Ascending aorta (tissue), 2 donors: ENCODE data around the gene SPAG5. TPM values are rescaled to one million over a fixed set of nuclear protein-coding genes. Genes with fewer than 3 reads are reported as not detected.
A peak's percentile ranks its signal among the peaks of the same experiment; 100 is the strongest.

Experiments used
- DNase-seq, 2 donors: peaks; one replicate each; pipeline ENCODE4 v3.0.0-alpha.2; 2019; ENCODE audit warnings: low spot score in 2 of 2
- H3K27ac ChIP-seq, 2 donors: fragments of 200-600 bp; sonication (generic); one replicate each; pipeline ENCODE4 v1.5.1; 2016 to 2017; ENCODE audit warnings: mild to moderate bottlenecking in 1 of 2
- H3K27me3 ChIP-seq: fragments of 200-600 bp; sonication (generic); one replicate; pipeline ENCODE4 v1.5.1; 2017
- H3K36me3 ChIP-seq, 2 donors: fragments of 200-600 bp; sonication (generic); one replicate each; pipeline ENCODE4 v1.5.1; 2016
- H3K4me1 ChIP-seq, 2 donors: fragments of 200-600 bp; sonication (generic); one replicate each; pipeline ENCODE4 v1.5.1; 2016 to 2017; ENCODE audit warnings: mild to moderate bottlenecking in 1 of 2
- H3K4me3 ChIP-seq, 2 donors: fragments of 200-600 bp; sonication (generic); one replicate each; pipeline ENCODE4 v1.5.1; 2016 to 2017; ENCODE audit warnings: mild to moderate bottlenecking in 1 of 2
- H3K9me3 ChIP-seq, 2 donors: fragments of 200-600 bp; sonication (generic); one replicate each; pipeline ENCODE4 v1.5.1; 2016
- intact Hi-C: fragments of 100-400 bp; cut with DNase I; formaldehyde crosslinking; loops from one replicate; pipeline ENCODE4 v1.15.1; 2023
- total RNA-seq: library from RNA; depleted of rRNA; stranded (reverse); fragments of >200 nt; gene quantifications from one replicate; pipeline ENCODE4 v1.1.0, GENCODE V29; 2016
- TF ChIP-seq, protein P1 (sequence below), 3 experiments: fragments of 200-600 bp in 2 of 3; fragments of 450-650 bp in 1 of 3; sonication (generic) in 2 of 3; IDR thresholded peaks; one replicate each; pipeline ENCODE4 v1.5.1; 2016 to 2019; ENCODE audit warnings: antibody characterized with exemption in 3 of 3, mild to moderate bottlenecking in 1 of 3, moderate library complexity in 1 of 3

The SPAG5 gene
- total RNA-seq, 1 donor from 2014 or later, result 1.6 TPM

DNA sequence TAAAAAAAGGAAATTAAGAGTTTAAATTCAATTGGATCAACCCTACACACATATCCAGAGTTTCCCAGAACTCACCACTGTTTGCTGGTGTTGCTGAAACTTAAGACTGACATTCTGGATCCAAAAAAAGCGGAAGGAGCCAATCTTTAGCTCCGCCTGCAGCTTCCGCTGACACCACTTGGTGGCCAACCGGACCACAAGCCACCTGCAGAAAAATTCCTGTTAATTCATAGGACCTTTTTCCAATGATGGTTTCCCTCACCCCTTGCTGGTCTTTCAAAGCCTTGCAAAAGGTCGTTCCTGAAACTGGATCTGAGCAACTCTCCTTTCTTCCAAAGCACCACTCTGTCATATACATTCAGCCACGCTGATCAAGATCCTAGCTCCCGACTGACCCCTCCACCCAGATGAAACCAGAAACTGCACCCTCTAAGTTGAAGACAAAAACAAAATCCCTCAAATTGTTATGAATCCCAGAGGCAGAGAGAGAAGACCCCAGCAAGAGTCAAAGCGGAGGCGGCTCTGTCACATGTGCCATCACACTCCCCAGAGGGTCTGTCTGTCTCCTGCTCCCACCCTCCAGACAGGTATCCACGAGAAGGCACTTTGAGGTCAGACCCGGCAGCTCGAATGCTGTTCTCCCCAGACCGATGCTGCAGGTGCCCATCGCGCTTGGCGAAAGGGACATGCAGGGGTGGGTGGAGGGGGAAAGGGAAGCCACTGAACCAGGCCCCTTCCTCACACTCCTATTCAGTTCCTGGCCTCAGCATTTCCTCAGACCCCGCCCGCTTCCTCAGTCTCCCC, 45.4 kb upstream of the SPAG5 start:
- peak in 1 of 2 donors; percentile 80 for DNase-seq
- H3K9me3 ChIP-seq, result no peaks in the 10 kb centered on the region
- H3K27ac ChIP-seq, result peak overlapping the region; percentile 93 to 94
- H3K4me3 ChIP-seq, result peak overlapping the region; percentile 91 to 95
- no peaks in the 10 kb centered on the region for H3K27me3 ChIP-seq
- H3K36me3 ChIP-seq, result peaks cover 24 to 45% of the 10 kb centered on the region in 2 donors
- peaks cover 5 to 27% of the 10 kb centered on the region in 2 donors for H3K4me1 ChIP-seq
- intact Hi-C loops, result loop anchor here (2.0 kb wide), 2 partner anchors 67 to 75 kb away; partner anchors contain the start of genes ALDOC and RPL23A
- TF ChIP-seq, protein P1, sequence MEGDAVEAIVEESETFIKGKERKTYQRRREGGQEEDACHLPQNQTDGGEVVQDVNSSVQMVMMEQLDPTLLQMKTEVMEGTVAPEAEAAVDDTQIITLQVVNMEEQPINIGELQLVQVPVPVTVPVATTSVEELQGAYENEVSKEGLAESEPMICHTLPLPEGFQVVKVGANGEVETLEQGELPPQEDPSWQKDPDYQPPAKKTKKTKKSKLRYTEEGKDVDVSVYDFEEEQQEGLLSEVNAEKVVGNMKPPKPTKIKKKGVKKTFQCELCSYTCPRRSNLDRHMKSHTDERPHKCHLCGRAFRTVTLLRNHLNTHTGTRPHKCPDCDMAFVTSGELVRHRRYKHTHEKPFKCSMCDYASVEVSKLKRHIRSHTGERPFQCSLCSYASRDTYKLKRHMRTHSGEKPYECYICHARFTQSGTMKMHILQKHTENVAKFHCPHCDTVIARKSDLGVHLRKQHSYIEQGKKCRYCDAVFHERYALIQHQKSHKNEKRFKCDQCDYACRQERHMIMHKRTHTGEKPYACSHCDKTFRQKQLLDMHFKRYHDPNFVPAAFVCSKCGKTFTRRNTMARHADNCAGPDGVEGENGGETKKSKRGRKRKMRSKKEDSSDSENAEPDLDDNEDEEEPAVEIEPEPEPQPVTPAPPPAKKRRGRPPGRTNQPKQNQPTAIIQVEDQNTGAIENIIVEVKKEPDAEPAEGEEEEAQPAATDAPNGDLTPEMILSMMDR (IDR thresholded peaks at IDR 0.05), result peak; percentile 30 to 42 (median 35)

DNA sequence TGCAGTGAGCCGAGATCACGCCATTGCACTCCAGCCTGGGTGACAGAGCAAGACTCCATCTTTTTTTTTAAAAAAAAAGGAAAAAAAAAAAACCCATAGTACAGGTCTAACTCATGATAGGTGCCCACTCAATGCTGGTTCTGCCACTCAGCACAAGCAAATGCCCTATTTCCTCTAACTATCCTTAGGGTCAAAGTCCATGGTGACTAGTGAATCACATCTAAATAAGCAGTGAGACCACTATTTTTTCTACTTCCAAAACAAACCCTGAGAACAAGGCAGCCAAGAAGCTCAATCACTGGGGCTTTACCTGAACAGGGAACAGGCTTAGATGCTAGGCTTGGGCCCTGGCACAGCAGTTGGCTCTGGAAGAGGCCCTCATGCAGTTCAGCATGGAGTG, 42.8 kb upstream of the SPAG5 start:
- Histone ChIP-seq H3K36me3 (peaks cover 45 to 61% of the 10 kb centered on the region in 2 donors), H3K4me3 (no peak overlapping the region), H3K9me3 (no peaks in the 10 kb centered on the region), H3K27ac (no peak overlapping the region), H3K4me1 (peaks cover 4 to 22% of the 10 kb centered on the region in 2 donors), H3K27me3 (no peaks in the 10 kb centered on the region)
- TF ChIP-seq, protein P1 (IDR thresholded peaks at IDR 0.05), result no peak
- intact Hi-C loops, result no loop called here
- DNase-seq, result no peak

DNA sequence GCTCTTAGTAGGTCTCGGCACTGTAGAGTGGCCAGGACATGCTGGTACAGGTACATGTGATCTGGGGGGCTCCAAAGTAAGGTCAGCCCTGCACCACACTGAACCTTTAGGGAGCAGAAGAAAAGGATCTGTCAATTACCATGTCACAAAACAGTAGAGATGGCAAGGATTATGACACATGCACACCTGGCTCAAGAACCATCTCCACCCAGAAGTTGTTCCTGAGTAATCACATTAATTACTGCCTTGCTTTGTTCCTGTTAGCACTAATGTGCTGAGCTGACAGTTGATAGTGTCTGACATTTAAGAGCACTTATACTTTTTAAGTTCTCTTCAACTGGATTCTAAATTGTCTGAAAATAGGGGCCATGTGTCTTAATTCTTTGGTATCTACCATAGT, 36.7 kb upstream of the SPAG5 start:
- intact Hi-C loops, result no loop called here
- no peak overlapping the region for H3K27ac ChIP-seq
- no peak for DNase-seq
- no peak overlapping the region for H3K4me3 ChIP-seq
- H3K36me3 ChIP-seq, result peaks cover 92 to 100% of the 10 kb centered on the region in 2 donors
- no peaks in the 10 kb centered on the region for H3K9me3 ChIP-seq
- H3K4me1 ChIP-seq, result no peaks in the 10 kb centered on the region
- TF ChIP-seq, protein P1 (IDR thresholded peaks at IDR 0.05), result no peak
- H3K27me3 ChIP-seq, result no peaks in the 10 kb centered on the region

DNA sequence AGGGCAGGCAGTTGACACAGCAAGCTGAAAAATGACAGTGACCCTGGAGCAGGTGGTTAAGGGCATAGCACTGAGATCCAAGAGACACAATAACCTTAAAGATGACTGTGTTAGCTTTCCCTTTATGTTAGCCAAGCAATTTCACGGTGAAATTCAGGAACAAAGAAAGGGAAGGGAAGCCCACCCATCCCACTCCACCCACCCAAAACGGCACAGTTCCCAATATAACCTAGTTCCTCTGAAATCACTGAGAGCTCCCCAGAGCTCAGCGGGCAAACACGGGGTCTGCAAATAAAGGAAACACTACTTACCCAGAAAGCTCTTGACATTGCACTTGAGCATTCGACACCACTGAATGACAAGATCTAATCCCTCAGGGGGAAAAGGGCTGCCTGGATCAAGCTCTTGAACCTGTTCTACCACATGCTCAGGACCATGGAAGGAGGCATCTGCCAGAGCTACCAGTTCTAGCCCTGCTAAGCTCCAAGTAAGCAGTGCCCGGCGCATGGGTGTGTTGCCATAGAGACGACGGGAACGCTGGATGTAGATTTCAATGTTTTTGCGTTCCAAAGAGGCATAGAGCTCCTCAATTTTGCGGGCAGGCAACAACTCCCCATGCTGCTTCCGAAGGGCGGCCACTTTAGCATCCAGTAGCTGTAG, 35.5 kb upstream of the SPAG5 start:
- H3K9me3 ChIP-seq, result no peaks in the 10 kb centered on the region
- no peaks in the 10 kb centered on the region for H3K27me3 ChIP-seq
- H3K4me3 ChIP-seq, result no peak overlapping the region
- no peaks in the 10 kb centered on the region for H3K4me1 ChIP-seq
- no peak for DNase-seq
- intact Hi-C loops, result no loop called here
- no peak overlapping the region for H3K27ac ChIP-seq
- TF ChIP-seq, protein P1 (IDR thresholded peaks at IDR 0.05), result no peak
- peaks cover 93 to 100% of the 10 kb centered on the region in 2 donors for H3K36me3 ChIP-seq

DNA sequence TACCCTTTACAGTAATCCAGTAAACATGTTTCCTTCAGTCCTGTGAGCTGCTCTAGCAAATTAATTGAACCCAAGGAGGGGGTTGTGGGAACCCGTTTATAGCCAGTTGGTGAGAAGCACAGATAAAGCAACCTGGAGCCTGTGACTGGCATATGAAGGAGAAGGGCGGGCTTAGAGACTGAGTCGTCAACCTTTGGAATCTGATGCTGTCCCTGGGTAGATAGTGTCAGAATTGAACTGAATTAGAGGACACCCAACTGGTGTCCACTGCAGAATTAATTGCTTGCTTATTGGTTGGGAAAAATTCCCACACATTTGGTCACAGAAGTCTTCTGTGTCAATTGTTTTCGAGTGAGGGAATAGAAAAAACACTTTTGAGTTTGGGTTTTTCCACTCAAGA, 28.0 kb upstream of the SPAG5 start:
- TF ChIP-seq, protein P1 (IDR thresholded peaks at IDR 0.05), result no peak
- Histone ChIP-seq H3K9me3 (no peaks in the 10 kb centered on the region), H3K4me3 (no peak overlapping the region), H3K27me3 (no peaks in the 10 kb centered on the region), H3K36me3 (peaks cover 81% of the 10 kb centered on the region in 2 donors), H3K4me1 (no peaks in the 10 kb centered on the region), H3K27ac (no peak overlapping the region)
- DNase-seq, result no peak
- intact Hi-C loops, result no loop called here
